HEK293T (cell line): ENCODE data around the gene UBL3.

ENCODE experiments used
- FOXA1 ChIP-seq: fragments of 450-650 bp; IDR thresholded peaks from 2 replicates; pipeline ENCODE4 v1.6.1; 2016; ENCODE audit warnings: mild to moderate bottlenecking
- HDGF ChIP-seq: fragments of 450-650 bp; IDR thresholded peaks from 2 replicates; pipeline ENCODE4 v1.6.1; 2017; ENCODE audit warnings: antibody characterized with exemption, borderline replicate concordance
- L3MBTL2 ChIP-seq: fragments of 450-650 bp; conservative IDR thresholded peaks from 2 replicates; pipeline ENCODE4 v1.6.1; 2016; ENCODE audit warnings: mild to moderate bottlenecking
- SP1 ChIP-seq: fragments of 450-650 bp; IDR thresholded peaks from 2 replicates; pipeline ENCODE4 v1.6.1; 2017
- SUZ12 ChIP-seq: fragments of 450-650 bp; IDR thresholded peaks from 2 replicates; pipeline ENCODE4 v1.6.1; 2016; ENCODE audit warnings: mild to moderate bottlenecking

GRCh38 chr13:29760544-29760943 lies 89.9 kb downstream of the UBL3 start:
- TF ChIP-seq SP1 = no peak
- TF ChIP-seq SUZ12 = no peak
- TF ChIP-seq L3MBTL2 = no peak
- no peak for TF ChIP-seq HDGF
- TF ChIP-seq FOXA1 = no peak
